NCI-H82 treated with DMSO at 0.1 percent for 48 hours (cell line): ENCODE results near the gene REPIN1.
A peak's percentile ranks its signal among the peaks of the same experiment; 100 is the strongest.

ENCODE experiments used
- DNase-seq: peaks from one replicate; lab custom pipeline; 2025; ENCODE audit not compliant: unreplicated experiment; lab: John Stamatoyannopoulos, UW

The REPIN1 gene

DNA sequence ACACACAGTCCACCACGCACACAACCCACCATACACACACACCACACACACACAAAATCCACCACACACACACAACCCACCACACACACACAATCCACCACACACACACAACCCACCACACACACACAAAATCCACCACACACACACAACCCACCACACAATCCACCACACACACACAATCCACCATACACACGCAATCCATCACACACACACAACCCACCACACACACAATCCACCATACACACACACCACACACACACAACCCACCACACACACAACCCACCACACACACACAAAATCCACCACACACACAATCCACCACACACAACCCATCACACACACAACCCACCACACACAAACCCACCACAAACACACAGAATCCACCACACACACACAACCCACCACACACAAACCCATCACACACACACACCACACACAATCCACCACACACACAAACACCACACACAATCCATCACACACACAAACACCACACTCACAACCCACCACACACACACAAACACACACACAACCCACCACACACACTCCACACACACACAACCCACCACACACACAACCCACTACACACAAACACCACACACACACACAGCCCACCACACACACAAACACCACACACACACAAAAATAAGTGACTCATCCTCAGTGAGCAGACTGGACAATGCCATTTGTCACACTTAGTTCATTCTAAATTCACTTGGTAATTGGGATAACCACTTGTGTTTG is 8.8 kb upstream of the REPIN1 start:
- no peak for DNase-seq

DNA sequence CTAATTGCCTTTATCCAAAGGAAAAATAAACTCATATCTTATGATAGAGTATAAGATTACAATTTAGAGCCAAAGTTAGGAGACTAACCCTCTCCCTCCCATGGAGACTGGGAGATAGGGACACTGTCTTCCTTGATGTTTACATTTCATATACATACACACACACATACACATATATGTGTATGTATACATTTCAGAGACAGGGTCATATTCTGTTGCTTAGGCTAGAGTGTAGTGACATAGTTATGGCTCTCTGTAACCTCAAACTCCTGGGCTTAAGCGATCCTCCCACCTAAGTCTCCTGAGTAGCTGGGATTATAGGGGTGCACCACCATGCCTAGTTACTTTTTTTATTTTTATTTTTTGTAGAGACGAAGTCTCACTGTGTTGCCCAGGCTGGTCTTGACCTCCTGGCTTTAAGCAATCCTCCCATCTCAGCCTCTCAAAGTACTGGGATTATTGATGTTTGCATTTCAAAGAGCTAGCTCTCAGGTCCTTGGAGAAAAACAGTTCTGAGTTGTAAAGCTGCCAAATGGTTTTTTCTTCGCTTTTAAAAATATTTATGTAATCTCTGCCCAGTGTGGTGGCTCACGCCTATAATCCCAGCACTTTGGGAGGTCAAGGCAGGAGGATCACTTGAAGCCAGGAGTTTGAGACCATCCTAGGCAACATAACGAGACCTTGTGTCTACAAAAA is 8.1 kb upstream of the REPIN1 start:
- no peak for DNase-seq

DNA sequence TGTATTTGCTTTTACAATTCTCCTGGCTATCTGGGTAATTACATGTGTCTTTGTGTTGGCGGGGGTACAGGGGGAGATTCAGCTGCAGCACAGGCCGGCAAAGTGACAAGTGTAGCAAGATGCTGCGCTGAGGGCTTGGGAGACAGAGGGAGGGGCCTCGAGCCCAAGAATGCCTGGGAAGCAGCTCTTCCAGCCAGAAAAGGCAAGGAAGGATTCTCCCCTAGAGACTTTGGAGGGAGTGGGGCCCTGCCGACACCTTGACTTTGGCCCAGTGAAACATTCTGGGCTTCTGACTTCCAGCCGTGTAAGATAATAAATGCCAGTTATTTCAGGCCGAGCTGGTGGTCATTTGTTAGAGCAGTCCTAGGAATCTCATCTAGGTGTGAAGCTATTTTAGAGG is 7.2 kb upstream of the REPIN1 start:
- DNase-seq, result no peak

DNA sequence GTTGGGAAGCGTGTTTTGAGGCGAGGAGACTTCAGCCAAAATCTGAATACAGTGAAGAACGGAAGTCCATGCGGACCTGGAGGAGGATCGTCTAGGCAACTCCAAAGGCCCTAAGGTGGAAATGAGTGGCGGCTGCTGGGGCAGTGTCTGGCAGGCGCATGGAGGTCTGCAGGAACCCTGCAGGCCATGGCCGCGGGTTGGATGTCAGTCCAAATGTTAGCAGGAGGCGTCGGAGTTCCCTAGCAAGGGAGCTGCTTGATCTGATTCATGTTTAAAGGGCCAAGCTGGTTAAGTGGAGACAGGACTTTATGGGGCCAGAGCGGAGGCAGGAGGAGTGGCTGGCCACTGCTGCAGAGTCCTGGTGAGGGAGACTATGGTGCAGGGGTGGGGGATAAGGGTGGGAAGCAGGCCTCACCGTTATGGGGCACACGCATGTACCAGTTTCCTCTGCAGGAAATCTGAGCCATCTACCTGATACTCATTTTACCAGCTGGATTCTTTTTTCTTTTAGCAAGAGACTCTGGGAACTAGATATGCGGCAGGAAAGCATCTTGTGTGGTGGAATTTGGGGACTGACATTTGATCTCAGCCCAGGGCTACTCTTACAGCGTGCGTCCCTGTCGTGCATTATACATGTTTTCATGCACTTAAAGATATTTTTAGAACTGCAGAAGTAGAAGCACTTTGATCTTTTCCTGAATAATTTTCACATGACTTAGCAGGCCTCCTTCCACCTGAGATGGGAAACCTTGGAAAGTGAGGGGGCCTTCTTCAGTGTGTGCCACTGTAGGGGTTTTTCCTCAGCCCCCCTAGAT is 6.6 kb upstream of the REPIN1 start:
- no peak for DNase-seq

DNA sequence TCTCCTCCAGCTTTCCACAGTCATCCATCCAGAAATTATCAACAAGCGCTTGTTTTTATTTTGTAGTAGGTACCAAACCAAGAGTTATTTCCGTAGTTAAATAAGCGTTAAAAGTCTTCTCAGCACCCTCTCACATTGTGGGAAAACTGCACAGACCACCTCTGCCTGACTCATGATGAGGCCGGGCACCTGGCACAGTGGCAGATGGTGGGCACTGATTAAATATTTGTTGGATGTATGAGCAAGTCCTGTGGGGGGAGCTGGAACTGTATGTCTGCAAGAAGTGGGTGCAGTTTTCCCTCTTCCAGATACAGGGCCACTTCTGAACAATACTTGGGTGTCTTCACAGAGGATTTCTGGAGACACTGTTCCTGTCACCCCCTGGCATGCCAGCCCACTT is 5.3 kb upstream of the REPIN1 start:
- DNase-seq, result no peak

DNA sequence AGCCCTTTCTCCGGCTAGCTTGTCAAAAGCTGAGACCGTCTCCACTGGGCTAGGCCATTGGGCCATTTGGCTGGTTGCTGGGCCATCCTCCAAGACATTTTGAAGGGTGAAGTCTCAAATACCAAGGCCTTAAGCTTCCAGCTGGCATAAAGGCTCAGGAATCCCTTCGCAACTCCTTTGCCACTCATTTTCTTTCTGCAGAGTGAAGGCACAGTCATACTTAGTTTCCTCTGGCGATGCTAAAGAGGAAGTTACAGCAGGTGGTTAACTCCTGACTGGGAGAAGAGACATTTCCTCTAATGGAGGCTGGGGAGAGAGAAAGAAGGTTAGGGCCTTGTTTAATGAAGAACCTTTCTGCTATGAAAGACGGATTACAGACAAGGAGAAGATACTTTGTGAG is 4.8 kb upstream of the REPIN1 start:
- no peak for DNase-seq

DNA sequence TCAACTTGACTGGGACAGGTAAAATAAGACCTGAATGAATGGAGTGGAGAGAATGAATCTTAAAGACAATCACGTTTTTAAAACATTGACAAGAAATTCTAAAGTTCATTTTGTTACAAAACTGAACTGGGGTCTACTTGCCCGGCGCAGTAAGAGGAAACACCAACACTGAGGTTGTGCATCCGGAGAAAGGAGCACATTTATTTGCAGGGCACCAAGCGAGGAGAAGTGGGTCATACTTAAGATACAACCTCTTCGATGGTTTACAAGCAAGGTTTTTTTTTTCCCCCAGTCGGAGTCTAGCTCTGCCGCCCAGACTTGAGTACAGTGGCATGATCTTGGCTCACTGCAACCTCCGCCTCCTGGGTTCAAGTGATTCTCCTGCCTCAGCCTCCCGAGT is 3.4 kb upstream of the REPIN1 start:
- no peak for DNase-seq

DNA sequence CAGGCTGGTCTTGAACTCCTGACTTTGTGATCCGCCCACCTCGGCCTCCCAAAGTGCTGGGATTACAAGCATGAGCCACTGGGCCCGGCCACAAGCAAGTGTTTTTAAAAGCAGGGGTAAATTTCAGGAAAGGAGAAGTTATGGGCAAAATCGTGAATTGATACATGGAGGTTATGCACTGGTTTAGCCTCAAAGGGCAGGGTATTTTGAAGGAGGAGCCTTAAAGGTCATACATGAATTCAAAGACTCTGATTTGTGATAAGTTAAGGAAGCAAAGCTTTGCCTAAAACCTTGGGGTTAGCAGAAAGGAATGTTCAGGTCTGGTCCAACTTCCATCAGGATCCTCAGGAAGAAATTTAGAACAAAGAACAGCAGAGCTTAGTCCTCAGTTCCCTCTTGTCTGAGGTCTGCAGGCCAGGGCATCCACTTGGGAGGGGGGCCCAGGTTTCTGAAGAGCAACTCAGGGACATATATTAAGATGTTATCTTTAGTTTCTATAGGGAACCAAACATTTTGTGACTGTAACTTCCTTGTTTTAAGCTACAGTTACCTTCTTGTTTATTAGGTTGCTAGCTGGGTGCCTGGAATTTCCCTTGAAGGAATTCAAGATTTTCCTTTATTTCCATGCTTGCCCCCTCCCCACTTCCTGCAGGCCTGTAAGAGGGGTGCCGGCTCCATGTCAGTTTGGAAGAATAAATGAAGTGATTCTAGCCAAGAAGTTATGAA is 2.8 kb upstream of the REPIN1 start:
- no peak for DNase-seq

DNA sequence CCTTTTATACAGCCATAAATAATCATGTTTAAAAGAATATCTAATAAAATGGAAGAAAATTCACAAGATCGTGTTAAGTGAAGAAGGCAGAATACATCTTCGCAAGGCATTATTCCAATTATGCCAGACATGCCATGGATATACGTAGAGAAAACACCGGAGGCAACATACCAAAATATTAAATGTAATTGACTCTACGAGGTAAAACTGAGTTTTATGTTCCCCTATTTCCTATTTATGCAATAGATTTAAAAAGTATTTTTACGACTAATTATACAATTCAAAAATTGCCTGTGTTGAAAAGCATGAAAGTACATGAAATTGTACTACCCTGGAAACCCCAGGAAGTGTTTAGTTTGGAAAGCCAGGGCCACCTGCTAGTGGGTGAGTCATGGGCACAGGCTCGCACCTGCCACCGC is 936 bp upstream of the REPIN1 start:
- peak; percentile 31 for DNase-seq

DNA sequence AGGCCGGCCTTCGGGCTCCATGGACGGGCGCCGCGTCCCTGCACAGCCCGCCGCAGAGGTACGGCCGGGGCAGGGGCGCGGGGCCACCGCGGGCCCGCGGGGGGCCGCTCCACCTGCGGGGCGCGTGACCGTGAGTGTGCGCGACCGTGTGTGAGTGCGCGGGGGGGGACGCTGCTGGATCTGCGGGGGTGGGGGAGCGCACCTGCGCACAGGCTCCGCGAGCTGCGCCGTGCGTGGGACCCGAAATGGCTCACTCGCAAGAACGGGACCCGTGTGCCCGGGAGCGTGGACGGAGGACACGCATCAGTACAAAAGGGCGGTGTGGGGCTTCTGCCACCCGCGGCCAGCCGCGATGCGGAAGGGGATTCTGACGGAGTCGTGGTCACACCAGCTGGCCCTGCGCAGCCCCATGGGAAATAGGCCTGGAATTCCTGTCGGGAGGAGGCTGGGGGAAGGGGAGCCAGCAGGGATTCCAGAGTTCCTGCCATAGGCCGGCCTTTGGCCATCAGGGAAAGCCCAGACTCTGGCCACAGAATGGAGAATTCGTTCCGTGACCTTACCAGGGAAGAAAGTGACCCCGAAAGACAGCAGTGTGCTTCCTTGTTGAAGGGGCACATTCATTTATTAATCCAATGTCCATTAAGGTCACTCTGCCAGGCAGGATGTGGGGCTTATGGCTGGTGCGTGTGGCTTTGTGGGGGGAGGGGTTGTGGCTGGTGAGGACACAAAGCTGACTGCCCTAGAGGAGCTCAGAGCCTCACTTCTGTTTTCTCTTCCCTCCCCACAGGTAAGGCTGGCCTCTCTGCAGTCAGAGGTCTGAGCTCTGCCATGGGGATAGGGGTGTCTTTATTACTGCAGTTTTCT is 494 bp downstream of the REPIN1 start:
- DNase-seq, result peak; percentile 59

DNA sequence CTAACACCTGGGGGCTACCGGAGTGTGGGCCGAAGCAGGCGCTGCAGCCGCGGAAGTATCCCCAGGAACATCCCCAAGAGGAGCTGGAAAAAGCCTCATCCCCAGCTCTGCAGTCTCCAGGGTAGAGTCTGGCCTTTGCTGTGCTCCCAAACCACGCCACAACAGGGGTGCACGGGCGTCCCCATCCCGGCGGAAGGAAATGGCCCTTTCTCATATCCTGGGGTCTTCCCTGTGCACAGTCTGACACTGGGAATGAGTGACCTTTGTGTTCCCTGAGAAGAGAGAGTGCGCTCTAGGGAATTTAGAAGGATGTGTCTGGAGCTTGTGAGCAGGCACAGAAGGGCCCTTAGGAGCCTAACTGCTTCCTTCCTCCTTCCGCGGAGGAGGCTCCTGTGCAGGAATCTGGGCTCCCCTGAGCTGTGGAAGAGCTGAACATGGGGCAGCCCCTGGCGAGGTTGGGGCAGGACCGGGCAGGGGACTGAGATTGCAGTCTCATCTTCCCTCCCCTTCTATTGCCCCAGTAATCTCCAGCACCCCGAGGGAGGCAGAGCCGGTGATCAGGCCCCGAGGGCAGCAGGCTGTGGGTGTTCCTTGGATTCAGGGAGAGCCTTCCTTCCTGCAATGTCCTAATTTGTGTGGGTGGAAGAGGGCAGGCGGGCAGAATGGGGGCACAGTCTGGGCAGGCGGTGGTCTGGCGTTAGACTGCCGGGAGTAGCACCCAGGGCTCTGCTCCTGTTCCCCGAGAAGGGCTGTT is 1.3 kb downstream of the REPIN1 start:
- no peak for DNase-seq

DNA sequence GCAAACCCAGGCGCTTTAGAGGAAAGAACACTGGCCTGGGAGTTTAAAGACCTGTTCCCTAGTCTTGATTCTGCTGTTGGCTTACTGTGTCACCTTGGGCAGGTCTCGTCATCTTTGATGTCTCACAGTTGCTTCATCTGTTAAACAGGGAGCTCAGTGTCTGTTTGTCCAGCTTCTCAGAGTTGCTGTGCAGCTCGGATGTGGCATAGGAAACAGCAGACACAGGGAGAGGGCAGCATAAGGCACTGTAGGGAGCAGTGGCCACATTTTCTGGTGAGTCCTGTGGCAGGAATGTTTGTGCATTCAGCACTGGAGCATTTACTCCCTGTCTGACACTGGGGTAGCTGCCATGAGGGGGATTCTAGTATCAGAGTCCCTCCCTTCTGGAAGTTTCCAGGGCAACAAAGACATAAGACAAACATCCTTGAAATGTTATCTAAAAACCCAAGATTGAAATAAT is 2.0 kb downstream of the REPIN1 start:
- no peak for DNase-seq

DNA sequence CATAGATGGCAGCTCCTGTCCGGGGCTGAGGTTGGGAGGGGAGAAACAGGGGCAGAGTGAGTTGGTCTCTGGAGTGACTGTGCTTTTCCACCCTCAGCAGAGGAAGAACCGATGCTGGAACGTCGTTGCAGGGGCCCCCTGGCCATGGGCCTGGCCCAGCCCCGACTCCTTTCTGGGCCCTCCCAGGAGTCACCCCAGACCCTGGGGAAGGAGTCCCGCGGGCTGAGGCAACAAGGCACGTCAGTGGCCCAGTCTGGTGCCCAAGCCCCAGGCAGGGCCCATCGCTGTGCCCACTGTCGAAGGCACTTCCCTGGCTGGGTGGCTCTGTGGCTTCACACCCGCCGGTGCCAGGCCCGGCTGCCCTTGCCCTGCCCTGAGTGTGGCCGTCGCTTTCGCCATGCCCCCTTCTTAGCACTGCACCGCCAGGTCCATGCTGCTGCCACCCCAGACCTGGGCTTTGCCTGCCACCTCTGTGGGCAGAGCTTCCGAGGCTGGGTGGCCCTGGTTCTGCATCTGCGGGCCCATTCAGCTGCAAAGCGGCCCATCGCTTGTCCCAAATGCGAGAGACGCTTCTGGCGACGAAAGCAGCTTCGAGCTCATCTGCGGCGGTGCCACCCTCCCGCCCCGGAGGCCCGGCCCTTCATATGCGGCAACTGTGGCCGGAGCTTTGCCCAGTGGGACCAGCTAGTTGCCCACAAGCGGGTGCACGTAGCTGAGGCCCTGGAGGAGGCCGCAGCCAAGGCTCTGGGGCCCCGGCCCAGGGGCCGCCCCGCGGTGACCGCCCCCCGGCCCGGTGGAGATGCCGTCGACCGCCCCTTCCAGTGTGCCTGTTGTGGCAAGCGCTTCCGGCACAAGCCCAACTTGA is 2.7 kb downstream of the REPIN1 start:
- DNase-seq, result no peak

DNA sequence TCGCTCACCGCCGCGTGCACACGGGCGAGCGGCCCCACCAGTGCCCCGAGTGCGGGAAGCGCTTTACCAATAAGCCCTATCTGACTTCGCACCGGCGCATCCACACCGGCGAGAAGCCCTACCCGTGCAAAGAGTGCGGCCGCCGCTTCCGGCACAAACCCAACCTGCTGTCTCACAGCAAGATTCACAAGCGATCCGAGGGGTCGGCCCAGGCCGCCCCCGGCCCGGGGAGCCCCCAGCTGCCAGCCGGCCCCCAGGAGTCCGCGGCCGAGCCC is 3.3 kb downstream of the REPIN1 start:
- no peak for DNase-seq

DNA sequence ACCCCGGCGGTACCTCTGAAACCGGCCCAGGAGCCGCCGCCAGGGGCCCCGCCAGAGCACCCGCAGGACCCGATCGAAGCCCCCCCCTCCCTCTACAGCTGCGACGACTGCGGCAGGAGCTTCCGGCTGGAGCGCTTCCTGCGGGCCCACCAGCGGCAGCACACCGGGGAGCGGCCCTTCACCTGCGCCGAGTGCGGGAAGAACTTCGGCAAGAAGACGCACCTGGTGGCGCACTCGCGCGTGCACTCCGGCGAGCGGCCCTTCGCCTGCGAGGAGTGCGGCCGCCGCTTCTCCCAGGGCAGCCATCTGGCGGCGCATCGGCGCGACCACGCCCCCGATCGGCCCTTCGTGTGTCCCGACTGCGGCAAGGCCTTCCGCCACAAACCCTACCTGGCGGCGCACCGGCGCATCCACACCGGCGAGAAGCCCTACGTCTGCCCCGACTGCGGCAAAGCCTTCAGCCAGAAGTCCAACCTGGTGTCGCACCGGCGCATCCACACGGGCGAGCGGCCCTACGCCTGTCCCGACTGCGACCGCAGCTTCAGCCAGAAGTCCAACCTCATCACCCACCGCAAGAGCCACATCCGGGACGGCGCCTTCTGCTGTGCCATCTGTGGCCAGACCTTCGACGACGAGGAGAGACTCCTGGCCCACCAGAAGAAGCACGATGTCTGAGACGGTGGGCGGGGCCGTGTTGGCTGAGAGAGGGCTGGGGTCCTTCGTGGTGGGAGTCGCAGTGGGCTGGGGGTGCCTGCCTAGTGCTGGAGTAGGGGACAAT is 3.8 kb downstream of the REPIN1 start:
- DNase-seq, result no peak

DNA sequence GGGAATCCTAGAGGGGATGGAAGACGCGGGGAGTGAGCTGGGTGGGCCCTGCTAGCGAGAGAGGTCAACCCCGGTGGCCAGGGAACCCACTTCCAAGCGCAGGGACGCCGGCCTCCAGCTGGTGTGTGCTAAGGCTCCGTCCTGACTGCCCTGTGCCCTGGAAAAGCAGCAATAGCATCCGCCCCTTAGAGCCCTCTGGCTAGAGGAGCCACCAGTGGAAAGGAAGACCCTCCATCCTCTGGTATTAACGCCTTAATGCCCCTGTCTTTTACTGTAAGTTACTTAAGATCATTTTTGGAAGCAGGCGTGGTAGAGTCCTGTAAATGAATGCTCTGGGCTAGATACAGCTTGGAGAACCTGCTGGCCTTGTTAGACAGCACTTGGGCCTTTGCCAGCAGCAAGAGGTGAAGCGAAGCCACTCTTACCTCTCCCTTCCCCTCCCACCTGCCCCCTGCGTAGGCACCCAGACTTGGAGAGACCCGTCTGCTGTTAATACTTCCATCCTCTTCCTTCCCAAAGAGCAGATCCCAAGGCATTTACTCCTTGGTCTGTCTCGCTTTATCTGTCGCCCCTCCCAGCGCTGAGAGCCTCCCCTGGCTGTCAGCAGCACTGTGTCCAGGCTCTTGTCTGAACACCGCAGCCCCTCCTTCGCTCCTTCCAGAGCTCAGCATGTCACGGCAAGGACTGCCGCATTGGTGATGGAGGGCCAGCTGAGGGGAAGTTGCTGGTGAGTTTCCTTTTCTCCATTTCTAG is 4.6 kb downstream of the REPIN1 start:
- DNase-seq, result no peak

DNA sequence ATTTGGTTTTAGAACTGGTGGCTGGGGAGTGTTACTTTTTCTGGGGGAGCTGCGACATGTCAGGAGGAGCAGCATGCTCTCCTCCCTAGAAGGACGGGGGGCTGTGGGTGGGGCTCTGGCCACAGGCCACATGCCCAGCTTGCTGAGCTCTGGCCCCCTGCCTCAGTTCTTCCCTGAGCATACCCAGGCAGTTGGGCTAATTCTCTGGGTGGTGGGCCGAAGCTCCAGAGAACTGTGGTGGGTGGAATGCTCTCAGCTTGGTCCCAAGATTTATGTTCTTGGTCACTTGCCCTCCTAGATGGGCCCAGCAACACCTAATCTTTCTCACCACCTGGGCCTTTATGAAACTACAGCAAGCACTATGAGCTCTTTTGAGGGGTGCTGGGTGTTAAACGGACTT is 5.4 kb downstream of the REPIN1 start:
- DNase-seq, result no peak
